Testis (tissue), 2 donors: ENCODE results near the gene CORO7.

ENCODE experiments used
- POLR2A ChIP-seq: fragments of 450-650 bp; IDR thresholded peaks from one replicate; pipeline ENCODE4 v1.6.1; 2017; ENCODE audit warnings: antibody characterized with exemption, mild to moderate bottlenecking, moderate library complexity
- TF ChIP-seq, protein P1 (sequence below), 3 experiments: fragments of 450-650 bp in 2 of 3; fragments of 200-600 bp in 1 of 3; sonication (generic) in 1 of 3; IDR thresholded peaks; one replicate each; pipeline ENCODE4 v1.5.1; 2016 to 2019; ENCODE audit warnings: antibody characterized with exemption in 3 of 3, mild to moderate bottlenecking in 2 of 3, moderate library complexity in 1 of 3

DNA sequence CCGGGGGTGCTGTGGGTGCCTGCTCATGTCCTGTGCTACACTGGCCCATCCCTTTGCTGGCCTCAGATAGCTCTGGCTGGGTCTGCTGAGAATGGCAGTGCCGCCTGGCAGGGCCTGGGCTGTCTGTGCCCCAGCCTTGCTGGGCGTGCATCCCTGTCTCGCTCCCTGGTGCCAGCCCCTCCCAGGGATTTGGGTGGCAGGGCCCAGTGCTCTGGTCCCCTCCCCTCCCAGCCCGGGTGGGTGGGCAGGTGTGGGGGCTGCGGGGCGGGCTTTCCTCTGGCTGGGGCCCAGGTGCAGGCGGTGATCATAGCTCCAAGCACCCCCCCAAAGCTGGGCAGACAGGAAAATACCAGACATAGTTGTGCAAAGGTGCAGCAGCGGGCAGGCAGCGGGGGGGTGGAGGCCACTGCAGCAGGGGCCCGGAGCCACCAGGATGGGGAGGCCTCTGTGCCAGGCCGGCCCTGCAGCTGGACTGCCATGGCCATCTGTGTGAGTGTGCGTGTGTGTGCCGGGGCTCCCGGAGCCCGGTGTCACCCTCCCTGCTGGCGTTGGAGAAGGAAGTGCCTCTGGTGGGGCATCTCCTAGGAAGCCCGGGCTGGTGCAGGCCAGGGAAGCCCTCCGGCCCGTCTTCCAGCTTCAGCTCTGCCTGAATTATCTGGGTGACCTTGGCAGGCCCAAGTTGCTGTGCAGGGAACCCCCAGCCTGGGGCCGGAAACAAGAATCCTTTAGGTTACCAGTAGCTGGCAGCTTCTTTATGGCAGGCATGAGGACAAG, 93.1 kb downstream of the CORO7 start:
- TF ChIP-seq, protein P1, sequence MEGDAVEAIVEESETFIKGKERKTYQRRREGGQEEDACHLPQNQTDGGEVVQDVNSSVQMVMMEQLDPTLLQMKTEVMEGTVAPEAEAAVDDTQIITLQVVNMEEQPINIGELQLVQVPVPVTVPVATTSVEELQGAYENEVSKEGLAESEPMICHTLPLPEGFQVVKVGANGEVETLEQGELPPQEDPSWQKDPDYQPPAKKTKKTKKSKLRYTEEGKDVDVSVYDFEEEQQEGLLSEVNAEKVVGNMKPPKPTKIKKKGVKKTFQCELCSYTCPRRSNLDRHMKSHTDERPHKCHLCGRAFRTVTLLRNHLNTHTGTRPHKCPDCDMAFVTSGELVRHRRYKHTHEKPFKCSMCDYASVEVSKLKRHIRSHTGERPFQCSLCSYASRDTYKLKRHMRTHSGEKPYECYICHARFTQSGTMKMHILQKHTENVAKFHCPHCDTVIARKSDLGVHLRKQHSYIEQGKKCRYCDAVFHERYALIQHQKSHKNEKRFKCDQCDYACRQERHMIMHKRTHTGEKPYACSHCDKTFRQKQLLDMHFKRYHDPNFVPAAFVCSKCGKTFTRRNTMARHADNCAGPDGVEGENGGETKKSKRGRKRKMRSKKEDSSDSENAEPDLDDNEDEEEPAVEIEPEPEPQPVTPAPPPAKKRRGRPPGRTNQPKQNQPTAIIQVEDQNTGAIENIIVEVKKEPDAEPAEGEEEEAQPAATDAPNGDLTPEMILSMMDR (IDR thresholded peaks at IDR 0.05): no peak
- no peak for TF ChIP-seq POLR2A
